HG02642 (cell line): ENCODE data around the gene CAP2.
"Not testable (repeated sequence)": the region's sequence is repeated elsewhere in the genome, so short reads cannot be mapped to it uniquely, and the experiment has no call there.

Experiments
- ATAC-seq: cut with Tn5 transposase; IDR thresholded peaks from one replicate; pipeline ENCODE4 v1.9.1; 2021; ENCODE audit warnings: mild to moderate bottlenecking; ENCODE audit not compliant: unreplicated experiment, poor library complexity

Gene CAP2

DNA sequence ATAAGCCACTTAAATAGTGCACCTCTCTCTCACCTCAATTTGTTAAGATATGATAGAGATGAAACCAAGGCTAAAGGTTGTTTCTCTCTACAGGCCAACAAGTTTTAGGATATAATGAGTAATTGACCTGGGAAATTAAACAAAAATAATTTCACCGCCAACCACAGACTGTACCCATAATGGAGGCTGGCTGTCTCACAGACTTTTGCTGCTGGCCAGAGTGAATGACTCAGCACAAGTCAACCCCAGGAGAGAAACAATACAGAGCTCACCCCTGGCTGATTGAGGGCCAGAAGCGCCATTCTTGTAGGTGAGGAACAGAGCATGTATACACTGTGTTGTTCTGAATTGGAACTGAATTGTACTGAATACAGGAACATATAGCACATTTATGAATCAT lies 99.9 kb downstream of the CAP2 start:
- no peak for ATAC-seq

DNA sequence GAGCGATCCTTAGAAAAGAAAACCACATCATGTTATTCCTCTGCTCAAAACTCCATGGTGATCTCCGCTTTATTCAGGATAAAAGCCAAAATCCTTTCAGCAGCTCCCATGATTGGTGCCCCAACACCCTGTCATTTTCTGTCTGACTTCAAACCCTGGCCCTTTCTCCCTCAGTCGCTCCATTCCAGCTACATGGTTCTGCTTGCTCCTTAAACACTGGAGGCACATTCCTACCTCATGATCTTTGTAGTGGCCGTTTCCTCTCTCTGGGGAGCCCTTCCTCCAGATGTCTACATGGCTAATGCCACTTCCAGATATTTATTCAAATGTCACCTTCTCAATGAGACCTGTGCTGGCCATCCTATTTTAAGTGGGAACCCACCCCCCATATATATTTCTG lies 100.8 kb downstream of the CAP2 start:
- ATAC-seq: no peak

- no peak for ATAC-seq
Measured at GRCh38 chr6:17494919-17495318, 101.5 kb downstream of the CAP2 start.

- no peak for ATAC-seq
Measured at GRCh38 chr6:17497535-17498095, 104.2 kb downstream of the CAP2 start.

DNA sequence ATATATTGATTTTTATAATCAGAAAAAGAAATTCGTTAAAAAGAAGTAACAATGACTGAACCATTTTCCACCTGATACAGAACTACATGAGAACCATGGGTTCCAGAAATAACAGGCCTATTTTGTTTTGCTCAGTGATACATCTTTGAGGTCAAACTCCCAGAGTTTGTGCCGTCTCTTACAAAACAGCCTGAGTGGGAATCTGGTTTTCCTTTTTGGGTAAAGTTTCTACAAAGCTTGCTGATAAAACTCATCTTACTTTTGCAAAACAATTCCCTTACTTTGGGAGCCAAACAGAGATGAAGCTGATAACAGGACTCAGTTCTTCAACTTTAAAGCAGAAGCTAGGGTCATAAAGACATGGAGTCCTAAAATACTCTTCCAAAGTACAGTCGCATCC lies 108.0 kb downstream of the CAP2 start:
- ATAC-seq: no peak

DNA sequence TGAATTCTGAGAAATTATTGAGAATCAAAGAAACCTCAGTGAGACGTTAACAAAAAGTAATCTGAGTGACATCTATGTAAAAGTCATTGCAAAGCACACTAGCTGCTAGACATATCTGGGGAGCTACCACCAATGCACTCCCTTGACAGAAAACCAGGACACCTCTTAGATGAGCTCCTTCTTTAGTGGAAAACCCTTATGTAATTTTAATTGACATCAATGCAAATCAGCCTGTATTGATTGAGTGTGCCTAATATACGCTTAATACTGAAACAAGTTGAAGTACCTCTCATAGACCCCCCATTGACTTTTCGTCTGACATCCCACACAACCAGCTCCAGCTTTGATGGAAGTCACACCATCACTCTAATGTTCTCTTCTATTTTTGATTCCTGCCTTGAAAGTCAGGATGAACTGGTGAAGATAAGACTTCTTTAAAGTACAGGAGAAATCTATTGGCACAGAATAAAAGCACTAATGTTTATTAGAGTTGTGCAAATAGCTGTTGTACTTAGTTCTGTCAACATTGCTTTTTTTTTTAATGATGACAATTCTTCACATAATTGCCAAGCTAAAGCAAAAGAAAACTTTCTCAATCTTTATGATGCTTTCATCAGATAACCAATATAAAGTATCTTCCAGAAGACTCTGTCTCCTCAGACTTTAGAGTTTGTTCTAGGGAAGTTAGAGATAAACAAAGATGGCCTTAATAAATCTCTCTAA lies 108.7 kb downstream of the CAP2 start:
- ATAC-seq: no peak

DNA sequence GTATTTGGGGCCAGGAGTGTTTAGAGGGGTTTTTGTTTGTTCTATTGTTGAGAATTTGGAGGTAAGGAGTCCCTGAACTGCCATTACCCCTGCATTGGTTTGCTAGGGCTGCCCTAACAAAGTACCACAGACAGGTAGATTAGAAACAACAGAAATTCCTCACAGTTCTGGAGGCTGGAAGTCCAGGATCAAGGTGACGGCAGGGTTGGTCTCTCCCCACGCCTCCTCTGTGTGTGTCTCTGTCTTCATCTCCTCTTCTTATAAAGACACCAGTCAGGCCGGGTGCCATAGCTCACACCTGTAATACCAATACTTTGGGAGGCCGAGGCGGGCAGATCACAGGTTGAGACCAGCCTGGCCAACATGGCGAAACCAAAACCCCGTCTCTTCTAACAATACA lies 109.7 kb downstream of the CAP2 start:
- no peak for ATAC-seq

- ATAC-seq: no peak
Measured at GRCh38 chr6:17504005-17504404, 110.6 kb downstream of the CAP2 start.

GRCh38 chr6:17505062-17505476 lies 111.7 kb downstream of the CAP2 start:
- ATAC-seq: no peak

DNA sequence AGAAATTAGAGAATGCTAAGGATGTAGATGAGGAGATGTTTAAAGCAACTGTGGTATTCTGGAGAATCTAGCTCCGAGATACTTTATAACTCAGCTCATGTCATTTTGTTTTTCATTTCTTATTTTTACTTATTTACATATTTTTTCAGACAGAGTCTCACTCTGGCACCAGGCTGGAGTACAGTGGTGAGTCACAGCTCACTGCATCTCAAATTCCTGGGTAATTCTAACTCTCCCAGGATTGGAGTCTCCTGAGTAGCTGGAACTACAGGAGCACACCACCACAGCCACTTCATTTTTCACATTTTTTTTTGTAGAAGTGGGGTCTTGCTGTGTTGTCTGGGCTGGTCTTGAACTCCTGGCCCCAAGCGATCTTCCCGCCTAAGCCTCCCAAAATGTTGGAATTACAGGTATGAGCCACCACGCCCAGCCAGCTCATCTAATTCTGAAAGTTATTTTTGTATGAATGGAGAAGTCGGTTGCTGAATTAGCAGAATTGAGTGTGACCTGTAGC lies 112.4 kb downstream of the CAP2 start:
- ATAC-seq: no peak

DNA sequence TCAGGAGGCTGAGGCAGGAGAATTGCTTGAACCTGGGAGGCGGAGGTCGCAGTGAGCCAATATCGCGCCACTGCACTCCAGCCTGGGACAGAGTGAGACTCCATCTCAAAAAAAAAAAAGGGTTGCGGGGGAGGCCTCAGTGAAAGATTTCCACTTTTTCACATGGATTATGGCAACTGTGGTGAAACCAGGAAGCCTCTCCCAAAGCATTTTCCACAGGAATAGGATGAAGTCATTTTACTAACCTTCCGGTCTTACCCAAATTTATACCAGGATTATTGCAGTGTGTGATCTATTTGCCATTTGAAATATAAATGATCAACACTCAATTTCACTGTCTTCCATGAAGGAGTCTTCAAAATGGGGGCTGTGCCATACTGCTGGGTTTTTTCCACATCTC lies 113.1 kb downstream of the CAP2 start:
- no peak for ATAC-seq

DNA sequence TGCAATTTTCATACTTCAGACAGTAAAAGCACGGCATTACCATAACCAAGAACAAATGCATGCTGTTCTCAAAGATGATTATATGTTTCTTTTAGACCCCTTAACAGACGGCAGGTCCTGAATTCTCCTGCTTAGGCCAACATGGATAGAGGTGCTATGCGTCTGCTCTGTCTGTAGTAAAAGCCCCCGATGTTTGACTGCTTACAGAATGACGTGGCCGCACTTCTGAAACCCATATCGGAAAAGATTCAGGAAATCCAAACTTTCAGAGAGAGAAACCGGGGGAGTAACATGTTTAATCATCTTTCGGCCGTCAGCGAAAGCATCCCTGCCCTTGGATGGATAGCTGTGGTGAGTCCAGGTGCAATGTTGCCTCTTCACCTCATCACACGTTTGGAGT lies 113.6 kb downstream of the CAP2 start:
- no peak for ATAC-seq

GRCh38 chr6:17511084-17511483 lies 117.7 kb downstream of the CAP2 start:
- ATAC-seq: no peak

DNA sequence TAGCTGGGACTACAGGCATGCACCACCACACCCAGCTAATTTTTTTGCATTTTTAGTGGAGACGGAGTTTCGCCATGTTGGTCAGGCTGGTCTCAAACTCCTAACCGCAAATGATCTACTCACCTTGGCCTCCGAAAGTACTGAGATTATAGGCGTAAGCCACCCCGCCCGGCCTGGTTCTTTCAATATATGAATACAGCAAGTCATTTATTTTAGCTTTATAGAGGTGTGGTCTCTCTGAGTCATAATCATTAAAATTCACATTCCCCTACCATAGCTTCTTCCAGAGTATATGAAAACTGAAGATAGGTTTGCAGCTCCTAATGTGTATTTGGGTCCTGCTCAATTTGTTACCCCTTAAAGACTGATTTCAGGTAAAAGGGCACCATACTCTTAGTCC lies 118.2 kb downstream of the CAP2 start:
- ATAC-seq: no peak

DNA sequence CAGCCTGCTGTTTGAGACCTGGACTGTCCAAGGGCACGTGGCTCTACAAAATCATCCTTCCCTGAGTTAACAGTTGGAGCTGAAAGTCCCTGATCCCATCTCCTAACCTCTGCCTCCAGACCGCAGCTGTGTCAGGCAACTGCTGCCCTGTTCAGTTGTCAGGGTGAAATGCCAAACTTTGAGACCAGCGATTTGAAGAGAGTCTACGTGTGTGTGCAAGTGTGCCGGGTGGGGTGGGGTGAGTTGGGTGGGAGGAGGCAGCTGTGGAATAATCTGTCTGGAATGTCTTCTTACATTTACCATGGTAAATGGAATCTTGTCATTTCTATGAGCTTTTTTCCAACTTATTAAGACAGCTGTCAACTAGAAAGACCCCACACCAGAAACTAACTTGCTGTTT lies 125.7 kb downstream of the CAP2 start:
- no peak for ATAC-seq

DNA sequence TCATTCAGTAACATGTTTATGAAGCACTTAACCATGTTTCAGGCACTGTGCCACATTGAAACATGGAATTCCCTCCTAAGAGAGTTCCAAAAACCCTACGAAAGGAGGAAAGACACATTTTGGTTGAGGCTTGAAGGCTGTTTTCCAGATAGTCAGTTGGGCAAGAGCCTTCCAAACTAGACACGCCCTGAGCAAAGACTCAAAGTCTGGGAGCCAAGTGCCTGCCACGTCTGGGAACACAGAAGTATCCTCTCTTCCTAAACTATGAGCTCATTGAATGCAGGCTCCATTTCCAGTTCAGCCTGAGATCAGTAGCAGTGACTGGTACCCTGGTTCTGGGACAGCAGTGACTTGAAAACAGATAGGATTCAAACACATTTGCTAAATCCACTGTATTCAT lies 132.2 kb downstream of the CAP2 start:
- no peak for ATAC-seq

DNA sequence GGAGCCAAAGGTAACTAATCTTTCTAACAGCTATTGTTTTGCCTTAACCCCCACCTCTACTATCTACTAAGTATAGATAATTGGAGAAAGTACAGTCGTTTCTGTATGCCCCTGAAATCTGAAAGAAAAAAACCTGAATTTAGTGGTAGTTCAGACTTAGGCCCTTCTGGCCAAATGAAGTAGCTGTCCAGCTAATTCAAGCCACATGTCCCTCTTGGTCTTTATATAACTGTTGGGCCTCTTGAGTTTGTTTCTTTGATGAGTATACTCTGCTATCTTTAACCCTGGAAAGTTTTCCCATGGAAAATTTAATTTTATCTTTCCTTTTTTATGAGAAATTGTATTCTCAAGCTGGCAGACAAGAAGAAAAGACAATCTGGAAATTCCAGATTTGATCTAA lies 133.7 kb downstream of the CAP2 start:
- ATAC-seq: no peak

- ATAC-seq: no peak
Measured at GRCh38 chr6:17530321-17530835, 137.0 kb downstream of the CAP2 start.

- peak; percentile 64 for ATAC-seq
Measured at GRCh38 chr6:17536586-17536985, 143.2 kb downstream of the CAP2 start.

- no peak for ATAC-seq
Measured at GRCh38 chr6:17542243-17542642, 148.8 kb downstream of the CAP2 start.

DNA sequence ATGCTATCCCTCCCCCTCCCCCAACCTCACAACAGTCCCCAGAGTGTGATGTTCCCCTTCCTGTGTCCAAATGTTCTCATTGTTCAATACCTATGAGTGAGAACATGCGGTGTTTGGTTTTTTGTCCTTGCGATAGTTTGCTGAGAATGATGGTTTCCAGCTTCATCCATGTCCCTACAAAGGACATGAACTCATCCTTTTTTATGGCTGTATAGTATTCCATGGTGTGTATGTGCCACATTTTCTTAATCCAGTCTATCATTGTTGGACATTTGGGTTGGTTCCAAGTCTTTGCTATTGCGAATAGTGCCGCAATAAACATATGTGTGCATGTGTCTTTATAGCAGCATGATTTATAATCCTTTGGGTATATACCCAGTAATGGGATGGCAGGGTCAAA lies 152.3 kb downstream of the CAP2 start:
- not testable (repeated sequence) for ATAC-seq

DNA sequence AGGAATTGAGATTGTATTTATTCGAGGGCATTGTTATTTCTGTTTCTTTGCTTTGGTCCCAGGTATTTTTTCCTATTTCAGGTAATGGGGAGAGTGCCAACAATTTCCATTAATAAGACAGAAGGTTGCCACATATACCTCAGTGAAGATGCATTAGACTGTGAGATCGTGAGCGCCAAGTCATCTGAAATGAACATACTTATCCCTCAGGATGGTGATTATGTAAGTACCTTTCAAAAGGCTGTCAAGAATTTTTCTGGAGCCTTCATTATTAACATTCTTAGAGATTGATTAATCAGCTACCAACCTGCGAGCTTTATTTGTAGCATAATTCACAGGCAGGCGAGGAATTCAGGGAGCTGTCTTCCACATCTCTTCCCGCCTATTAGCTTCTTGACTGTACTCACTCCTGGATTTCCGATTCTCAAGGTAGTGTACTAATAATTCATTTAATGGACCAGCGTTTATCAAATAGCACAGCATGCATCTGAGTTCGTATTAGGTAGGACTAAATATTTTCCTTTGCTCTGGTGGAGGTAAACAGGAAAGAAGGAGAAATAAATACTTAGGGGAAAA lies 158.1 kb downstream of the CAP2 start:
- no peak for ATAC-seq
